ENCODE data around the gene XDH.

DNA sequence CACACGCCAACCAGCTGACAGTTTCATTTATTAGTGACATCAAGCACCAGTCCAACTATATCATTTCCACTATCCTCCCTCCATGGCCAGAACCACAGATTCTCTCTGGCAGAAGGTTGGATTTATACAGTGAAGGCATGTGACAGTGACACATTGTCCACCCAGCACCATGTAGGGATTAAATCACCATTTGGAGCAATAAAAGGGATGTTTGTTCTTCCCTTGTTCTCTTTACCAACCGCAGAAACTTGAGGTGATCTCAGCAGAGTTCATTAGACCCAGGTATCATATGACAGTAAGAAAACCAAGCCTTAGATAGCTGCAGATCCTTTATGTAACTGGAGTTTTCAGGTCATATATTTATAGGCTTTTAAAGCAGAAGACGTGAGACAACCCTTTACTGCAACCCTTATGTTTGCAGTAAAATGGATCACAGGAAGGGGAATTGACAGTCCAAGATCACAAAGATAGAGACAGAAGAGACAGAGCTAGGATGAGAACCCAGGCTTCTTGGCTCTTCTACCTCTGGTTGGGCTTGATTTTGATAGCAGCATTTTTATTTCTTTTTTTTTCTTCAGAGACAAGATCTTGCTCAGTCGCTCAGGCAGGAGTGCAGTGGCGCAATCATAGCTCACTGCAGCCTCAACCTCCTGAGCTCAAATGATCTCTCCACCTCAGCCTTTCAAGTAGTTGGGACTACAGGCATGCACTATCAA is 80.1 kb downstream of the XDH start:
- TF ChIP-seq, protein P1, sequence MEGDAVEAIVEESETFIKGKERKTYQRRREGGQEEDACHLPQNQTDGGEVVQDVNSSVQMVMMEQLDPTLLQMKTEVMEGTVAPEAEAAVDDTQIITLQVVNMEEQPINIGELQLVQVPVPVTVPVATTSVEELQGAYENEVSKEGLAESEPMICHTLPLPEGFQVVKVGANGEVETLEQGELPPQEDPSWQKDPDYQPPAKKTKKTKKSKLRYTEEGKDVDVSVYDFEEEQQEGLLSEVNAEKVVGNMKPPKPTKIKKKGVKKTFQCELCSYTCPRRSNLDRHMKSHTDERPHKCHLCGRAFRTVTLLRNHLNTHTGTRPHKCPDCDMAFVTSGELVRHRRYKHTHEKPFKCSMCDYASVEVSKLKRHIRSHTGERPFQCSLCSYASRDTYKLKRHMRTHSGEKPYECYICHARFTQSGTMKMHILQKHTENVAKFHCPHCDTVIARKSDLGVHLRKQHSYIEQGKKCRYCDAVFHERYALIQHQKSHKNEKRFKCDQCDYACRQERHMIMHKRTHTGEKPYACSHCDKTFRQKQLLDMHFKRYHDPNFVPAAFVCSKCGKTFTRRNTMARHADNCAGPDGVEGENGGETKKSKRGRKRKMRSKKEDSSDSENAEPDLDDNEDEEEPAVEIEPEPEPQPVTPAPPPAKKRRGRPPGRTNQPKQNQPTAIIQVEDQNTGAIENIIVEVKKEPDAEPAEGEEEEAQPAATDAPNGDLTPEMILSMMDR (IDR thresholded peaks at IDR 0.05; ENCODE audit: insufficient read depth, low read length): no peak
- TF ChIP-seq POLR2AphosphoS5 (IDR thresholded peaks at IDR 0.05; ENCODE audit: low read depth) (no peak), GABPA (IDR thresholded peaks at IDR 0.05; ENCODE audit: low read depth) (no peak)

All from HL-60 (cell line).